ENCODE measurements around the gene YY1. TPM values are rescaled to one million over a fixed set of nuclear protein-coding genes. Genes with fewer than 3 reads are reported as not detected.

YY1 gene
- total and polyA plus RNA-seq, 2 of the 4 experiments (the other 2 are of a cell fraction): 21.7 to 29.9 TPM

DNA sequence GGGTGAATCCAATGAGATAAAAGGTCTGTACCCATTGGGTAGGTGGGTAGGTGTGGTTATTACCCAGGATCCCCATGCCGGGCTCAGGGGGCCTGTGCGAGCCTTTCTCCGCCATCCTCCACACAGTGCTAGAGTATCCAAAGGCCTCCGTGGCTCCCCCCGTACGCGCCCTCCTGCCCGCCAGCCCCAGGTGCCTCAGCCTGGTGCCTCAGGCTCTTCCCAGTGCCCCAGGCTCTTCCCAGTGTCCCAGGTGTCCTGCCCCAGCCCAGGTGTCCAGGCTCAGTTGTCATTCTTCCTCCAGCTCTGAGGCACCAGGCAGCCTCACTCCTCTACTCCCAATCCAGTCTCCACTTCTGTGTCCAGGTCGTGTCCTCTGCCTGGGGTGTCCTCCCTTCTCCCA lies 27.6 kb upstream of the YY1 start:
- Histone ChIP-seq H2BK5ac (ENCODE audit: low read depth, low read length, poor library complexity, severe bottlenecking) (no peak overlapping the region), H3K9me1 (ENCODE audit: insufficient read depth, low read length) (no peaks in the 10 kb centered on the region), H3K36me3 (ENCODE audit: control insufficient read depth, insufficient read depth, low read length) (no peaks in the 10 kb centered on the region), H4K91ac (ENCODE audit: insufficient read depth, low read depth, low read length) (no peak overlapping the region), H3K27ac (ENCODE audit: insufficient read depth, low read length) (no peak overlapping the region), H3K18ac (ENCODE audit: low read depth, low read length) (no peak overlapping the region), H3K4me1 (ENCODE audit: control insufficient read depth, insufficient read depth, low read length) (peaks cover 7% of the 10 kb centered on the region), H3K9ac (ENCODE audit: low read depth, low read length) (no peak overlapping the region), H3K27me3 (ENCODE audit: control insufficient read depth, insufficient read depth, low read length) (no peaks in the 10 kb centered on the region), H2BK15ac (ENCODE audit: low read depth, low read length) (no peak overlapping the region), H3K79me1 (ENCODE audit: low read depth in 1 of 2, low read length in 2 of 2) (peaks cover 0 to 18% of the 10 kb centered on the region in 2 experiments; a peak in 3 of 4 replicates), H2BK120ac (ENCODE audit: low read depth, low read length) (no peak overlapping the region), H2AK5ac (ENCODE audit: low read depth, low read length) (no peak overlapping the region), H2AFZ (replicated peaks; ENCODE audit: low read length, poor library complexity) (no peak overlapping the region), H4K5ac (ENCODE audit: low read depth, low read length) (no peak overlapping the region), H3K56ac (ENCODE audit: extremely low read depth, insufficient read depth, low read length) (no peak overlapping the region), H4K8ac (ENCODE audit: low read depth in 2 of 2, low read length in 2 of 2) (no peak overlapping the region), H2BK20ac (ENCODE audit: low read depth, low read length) (no peak overlapping the region), H3K14ac (replicated peaks; ENCODE audit: low read depth, low read length) (no peak overlapping the region), H2AK9ac (replicated peaks; ENCODE audit: low read depth, low read length, poor library complexity) (no peak overlapping the region), H3K23ac (ENCODE audit: low read depth, low read length) (no peak overlapping the region), H3K9me3 (ENCODE audit: control insufficient read depth, insufficient read depth, low read length) (no peaks in the 10 kb centered on the region), H3K4ac (ENCODE audit: low read depth, low read length) (no peak overlapping the region), H3K4me3 (ENCODE audit: insufficient read depth, low read depth, low read length) (no peak overlapping the region), H3K4me2 (ENCODE audit: low read depth, low read length) (no peak overlapping the region), H4K20me1 (ENCODE audit: insufficient read depth, low read length) (no peaks in the 10 kb centered on the region)
- no TSS peak for BruUV-seq (replicated peaks)
- POLR2A ChIA-PET (ENCODE audit: unreplicated experiment): no interaction called here
- DNase-seq (no peak), ATAC-seq (ENCODE audit: low read depth) (no peak)
- dilution Hi-C loops (cut with HindIII; ENCODE audit: low sequenced_read_pairs, unreplicated experiment) (no loop called here), intact Hi-C loops (cut with micrococcal nuclease) (no loop called here), in situ Hi-C loops (cut with MboI; ENCODE audit: low sequenced_read_pairs) (no loop called here)
- CTCF ChIA-PET: no interaction called here
- no peak for TF ChIP-seq CHD1 (IDR thresholded peaks at IDR 0.05; ENCODE audit: low read depth, low read length)
- TF ChIP-seq BHLHE40 (IDR thresholded peaks at IDR 0.05; ENCODE audit: low read depth, low read length): no peak
- TF ChIP-seq FOS (IDR thresholded peaks at IDR 0.05; ENCODE audit: low read depth, low read length): no peak
- TF ChIP-seq, protein P1, sequence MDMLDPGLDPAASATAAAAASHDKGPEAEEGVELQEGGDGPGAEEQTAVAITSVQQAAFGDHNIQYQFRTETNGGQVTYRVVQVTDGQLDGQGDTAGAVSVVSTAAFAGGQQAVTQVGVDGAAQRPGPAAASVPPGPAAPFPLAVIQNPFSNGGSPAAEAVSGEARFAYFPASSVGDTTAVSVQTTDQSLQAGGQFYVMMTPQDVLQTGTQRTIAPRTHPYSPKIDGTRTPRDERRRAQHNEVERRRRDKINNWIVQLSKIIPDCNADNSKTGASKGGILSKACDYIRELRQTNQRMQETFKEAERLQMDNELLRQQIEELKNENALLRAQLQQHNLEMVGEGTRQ (IDR thresholded peaks at IDR 0.05; ENCODE audit: low read depth, low read length): no peak
- TF ChIP-seq MXI1 (IDR thresholded peaks at IDR 0.05; ENCODE audit: borderline replicate concordance, low read depth, low read length): no peak
- no peak for TF ChIP-seq CTCF (conservative IDR thresholded peaks at IDR 0.05; ENCODE audit: low read depth, low read length)
- 98% methylated on average over 5 of the region's 9 CpGs; no CpG with 5 or more reads in 1 of the 2 experiments for WGBS, 2 experiments (ENCODE audit: extremely low coverage in 2 of 2, insufficient read length in 1 of 2)
